ENCODE results near the gene STK40.

The STK40 gene

GRCh38 chr1:36415661-36416326 lies 30.1 kb upstream of the STK40 start:
- DNase-seq, result no peak
- no peaks in the 10 kb centered on the region for H3K9me3 ChIP-seq (ENCODE audit: control insufficient read depth, low read length)
- H3K36me3 ChIP-seq (ENCODE audit: control insufficient read depth, insufficient read depth, low read length), result no peaks in the 10 kb centered on the region
- no peak overlapping the region for H3K27ac ChIP-seq (ENCODE audit: insufficient read depth, low read length, poor library complexity, severe bottlenecking)
- no peak overlapping the region for H3K4me3 ChIP-seq (ENCODE audit: insufficient read depth, low read depth, low read length, poor library complexity, severe bottlenecking)
- H3K27me3 ChIP-seq (replicated peaks; ENCODE audit: control insufficient read depth, insufficient read depth, low read length, poor library complexity, severe bottlenecking), result no peaks in the 10 kb centered on the region
- H3K4me1 ChIP-seq (ENCODE audit: control insufficient read depth, insufficient read depth, low read length, poor library complexity, severe bottlenecking), result peaks cover 6% of the 10 kb centered on the region

- no peak for DNase-seq
- no peak overlapping the region for H3K27ac ChIP-seq (ENCODE audit: insufficient read depth, low read length, poor library complexity, severe bottlenecking)
- no peaks in the 10 kb centered on the region for H3K27me3 ChIP-seq (replicated peaks; ENCODE audit: control insufficient read depth, insufficient read depth, low read length, poor library complexity, severe bottlenecking)
- no peaks in the 10 kb centered on the region for H3K36me3 ChIP-seq (ENCODE audit: control insufficient read depth, insufficient read depth, low read length)
- H3K4me3 ChIP-seq (ENCODE audit: insufficient read depth, low read depth, low read length, poor library complexity, severe bottlenecking), result no peak overlapping the region
- no peaks in the 10 kb centered on the region for H3K9me3 ChIP-seq (ENCODE audit: control insufficient read depth, low read length)
- no peaks in the 10 kb centered on the region for H3K4me1 ChIP-seq (ENCODE audit: control insufficient read depth, insufficient read depth, low read length, poor library complexity, severe bottlenecking)
Observed at GRCh38 chr1:36414384-36414783, 28.7 kb upstream of the STK40 start.

- peak; percentile 11 to 27 (median 15) for DNase-seq
- Histone ChIP-seq H3K4me1 (ENCODE audit: control insufficient read depth, insufficient read depth, low read length, poor library complexity, severe bottlenecking) (no peaks in the 10 kb centered on the region), H3K27me3 (replicated peaks; ENCODE audit: control insufficient read depth, insufficient read depth, low read length, poor library complexity, severe bottlenecking) (no peaks in the 10 kb centered on the region), H3K36me3 (ENCODE audit: control insufficient read depth, insufficient read depth, low read length) (no peaks in the 10 kb centered on the region), H3K4me3 (ENCODE audit: insufficient read depth, low read depth, low read length, poor library complexity, severe bottlenecking) (no peak overlapping the region), H3K9me3 (ENCODE audit: control insufficient read depth, low read length) (no peaks in the 10 kb centered on the region), H3K27ac (ENCODE audit: insufficient read depth, low read length, poor library complexity, severe bottlenecking) (no peak overlapping the region)
Observed at GRCh38 chr1:36411674-36412648, 26.2 kb upstream of the STK40 start.

- no peak overlapping the region for H3K4me3 ChIP-seq (ENCODE audit: insufficient read depth, low read depth, low read length, poor library complexity, severe bottlenecking)
- H3K4me1 ChIP-seq (ENCODE audit: control insufficient read depth, insufficient read depth, low read length, poor library complexity, severe bottlenecking), result no peaks in the 10 kb centered on the region
- no peak for DNase-seq
- H3K27ac ChIP-seq (ENCODE audit: insufficient read depth, low read length, poor library complexity, severe bottlenecking), result no peak overlapping the region
- H3K36me3 ChIP-seq (ENCODE audit: control insufficient read depth, insufficient read depth, low read length), result no peaks in the 10 kb centered on the region
- no peaks in the 10 kb centered on the region for H3K27me3 ChIP-seq (replicated peaks; ENCODE audit: control insufficient read depth, insufficient read depth, low read length, poor library complexity, severe bottlenecking)
- H3K9me3 ChIP-seq (ENCODE audit: control insufficient read depth, low read length), result no peaks in the 10 kb centered on the region
Observed at GRCh38 chr1:36408479-36408878, 22.8 kb upstream of the STK40 start.

DNA sequence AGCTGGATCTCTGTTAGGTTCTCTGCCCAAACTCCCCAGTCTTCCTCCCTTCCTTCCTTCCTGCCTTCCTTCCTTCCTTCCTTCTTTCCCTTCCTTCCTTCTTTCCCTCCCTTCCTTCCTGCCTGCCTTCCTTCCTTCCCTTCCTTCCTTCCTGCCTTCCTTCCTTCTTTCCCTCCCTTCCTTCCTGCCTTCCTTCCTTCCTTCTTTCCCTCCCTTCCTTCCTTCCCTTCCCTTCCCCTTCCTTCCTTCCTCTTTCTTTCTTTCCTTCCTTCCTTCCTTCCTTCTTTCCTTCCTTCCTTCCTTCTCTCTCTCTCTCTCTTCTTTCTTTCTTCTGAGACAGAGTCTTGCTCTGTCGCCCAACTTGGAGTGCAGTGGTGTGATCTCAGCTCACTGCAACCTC lies 20.7 kb upstream of the STK40 start:
- Histone ChIP-seq H3K4me3 (ENCODE audit: insufficient read depth, low read depth, low read length, poor library complexity, severe bottlenecking) (no peak overlapping the region), H3K9me3 (ENCODE audit: control insufficient read depth, low read length) (no peaks in the 10 kb centered on the region), H3K4me1 (ENCODE audit: control insufficient read depth, insufficient read depth, low read length, poor library complexity, severe bottlenecking) (no peaks in the 10 kb centered on the region), H3K27ac (ENCODE audit: insufficient read depth, low read length, poor library complexity, severe bottlenecking) (no peak overlapping the region), H3K36me3 (ENCODE audit: control insufficient read depth, insufficient read depth, low read length) (no peaks in the 10 kb centered on the region), H3K27me3 (replicated peaks; ENCODE audit: control insufficient read depth, insufficient read depth, low read length, poor library complexity, severe bottlenecking) (no peaks in the 10 kb centered on the region)
- DNase-seq, result no peak

GRCh38 chr1:36402504-36402890 lies 16.8 kb upstream of the STK40 start:
- Histone ChIP-seq H3K4me3 (ENCODE audit: insufficient read depth, low read depth, low read length, poor library complexity, severe bottlenecking) (no peak overlapping the region), H3K36me3 (ENCODE audit: control insufficient read depth, insufficient read depth, low read length) (no peaks in the 10 kb centered on the region), H3K4me1 (ENCODE audit: control insufficient read depth, insufficient read depth, low read length, poor library complexity, severe bottlenecking) (peaks cover 6% of the 10 kb centered on the region), H3K9me3 (ENCODE audit: control insufficient read depth, low read length) (no peaks in the 10 kb centered on the region), H3K27me3 (replicated peaks; ENCODE audit: control insufficient read depth, insufficient read depth, low read length, poor library complexity, severe bottlenecking) (no peaks in the 10 kb centered on the region), H3K27ac (ENCODE audit: insufficient read depth, low read length, poor library complexity, severe bottlenecking) (no peak overlapping the region)
- no peak for DNase-seq

- Histone ChIP-seq H3K4me3 (ENCODE audit: insufficient read depth, low read depth, low read length, poor library complexity, severe bottlenecking) (no peak overlapping the region), H3K27ac (ENCODE audit: insufficient read depth, low read length, poor library complexity, severe bottlenecking) (no peak overlapping the region)
Observed at GRCh38 chr1:36401602-36402503, 16.1 kb upstream of the STK40 start.

DNA sequence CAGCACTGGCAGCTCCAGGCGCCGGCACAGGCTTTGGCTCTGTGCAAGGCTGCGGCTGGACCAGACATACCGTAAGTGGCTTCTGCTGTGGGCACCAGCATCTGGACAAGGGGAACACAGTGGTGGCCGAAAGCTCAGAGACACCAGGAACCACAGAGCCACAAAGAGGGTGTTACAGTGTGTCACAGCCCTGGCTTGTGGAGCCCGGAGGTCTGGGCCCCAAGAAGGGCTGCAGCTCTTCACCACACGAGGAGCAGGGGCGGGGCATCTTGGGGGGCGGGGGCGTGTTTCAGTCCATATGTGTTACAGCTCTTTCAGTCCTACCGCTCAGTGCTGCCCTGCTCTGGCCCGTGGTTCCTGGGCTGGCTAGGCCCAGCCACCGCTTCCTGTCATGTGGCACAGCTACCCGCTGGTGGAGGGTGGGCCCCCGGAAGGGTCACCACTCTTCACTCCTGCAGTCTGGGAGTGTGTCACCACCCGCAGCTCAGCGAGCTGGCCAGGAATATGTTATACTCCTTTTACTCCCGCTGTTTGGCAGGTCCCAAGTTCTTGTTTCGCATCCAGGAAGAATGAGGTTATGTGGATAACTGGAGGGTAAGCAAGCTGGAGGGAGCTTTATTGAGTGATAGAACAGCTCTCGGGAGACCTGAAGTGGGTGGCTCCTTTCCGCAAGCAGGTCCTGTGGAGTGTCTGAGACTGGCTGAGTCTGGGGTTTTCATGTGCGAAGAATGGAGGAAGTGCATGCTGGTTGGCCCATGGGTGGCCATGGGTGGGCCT lies 15.3 kb upstream of the STK40 start:
- DNase-seq, result peak in 1 of 3 donors; percentile 7
- H3K4me3 ChIP-seq (ENCODE audit: insufficient read depth, low read depth, low read length, poor library complexity, severe bottlenecking), result no peak overlapping the region

More at GRCh38 chr1:36401602-36402503, 16.1 kb upstream of the STK40 start:
- Histone ChIP-seq H3K27me3 (replicated peaks; ENCODE audit: control insufficient read depth, insufficient read depth, low read length, poor library complexity, severe bottlenecking) (no peaks in the 10 kb centered on the region), H3K4me1 (ENCODE audit: control insufficient read depth, insufficient read depth, low read length, poor library complexity, severe bottlenecking) (peaks cover 6% of the 10 kb centered on the region), H3K9me3 (ENCODE audit: control insufficient read depth, low read length) (no peaks in the 10 kb centered on the region), H3K36me3 (ENCODE audit: control insufficient read depth, insufficient read depth, low read length) (no peaks in the 10 kb centered on the region)
- no peak for DNase-seq

GRCh38 chr1:36400514-36400824 lies 14.7 kb upstream of the STK40 start:
- no peaks in the 10 kb centered on the region for H3K9me3 ChIP-seq (ENCODE audit: control insufficient read depth, low read length)
- H3K4me3 ChIP-seq (ENCODE audit: insufficient read depth, low read depth, low read length, poor library complexity, severe bottlenecking), result no peak overlapping the region
- H3K36me3 ChIP-seq (ENCODE audit: control insufficient read depth, insufficient read depth, low read length), result no peaks in the 10 kb centered on the region
- no peak overlapping the region for H3K27ac ChIP-seq (ENCODE audit: insufficient read depth, low read length, poor library complexity, severe bottlenecking)
- peaks cover 10% of the 10 kb centered on the region for H3K4me1 ChIP-seq (ENCODE audit: control insufficient read depth, insufficient read depth, low read length, poor library complexity, severe bottlenecking)
- H3K27me3 ChIP-seq (replicated peaks; ENCODE audit: control insufficient read depth, insufficient read depth, low read length, poor library complexity, severe bottlenecking), result no peaks in the 10 kb centered on the region
- no peak for DNase-seq

More for the DNA sequence above, 15.3 kb upstream of the STK40 start:
- Histone ChIP-seq H3K36me3 (ENCODE audit: control insufficient read depth, insufficient read depth, low read length) (no peaks in the 10 kb centered on the region), H3K27me3 (replicated peaks; ENCODE audit: control insufficient read depth, insufficient read depth, low read length, poor library complexity, severe bottlenecking) (no peaks in the 10 kb centered on the region), H3K9me3 (ENCODE audit: control insufficient read depth, low read length) (no peaks in the 10 kb centered on the region), H3K4me1 (ENCODE audit: control insufficient read depth, insufficient read depth, low read length, poor library complexity, severe bottlenecking) (peaks cover 10% of the 10 kb centered on the region), H3K27ac (ENCODE audit: insufficient read depth, low read length, poor library complexity, severe bottlenecking) (no peak overlapping the region)

Measured in effector memory CD4-positive, alpha-beta T cell (primary cell).